Motor neuron (in vitro differentiated cells): ENCODE data around the gene KPNB1. TPM values are rescaled to one million over a fixed set of nuclear protein-coding genes. Genes with fewer than 3 reads are reported as not detected.

Source experiments
- ATAC-seq, 8 experiments: fragments of 200-7000 bp; cut with Tn5 transposase; replicated peaks in 6 of 8; 2 replicates each; pipeline ENCODE4 v1.8.0; 2021; ENCODE audit warnings: mild to moderate bottlenecking in 8 of 8, moderate library complexity in 8 of 8
- H3K27ac ChIP-seq, 2 donors: fragments of 250-450 bp; sonication (Bioruptor Pico); 2 replicates each; pipeline ENCODE4 v1.9.0; 2021; ENCODE audit warnings: antibody characterized with exemption in 2 of 2, mild to moderate bottlenecking in 2 of 2, moderate library complexity in 1 of 2
- H3K4me1 ChIP-seq, 2 donors: fragments of 250-450 bp; sonication (Bioruptor Pico); replicated peaks in 1 of 2; 2 replicates each; pipeline ENCODE4 v1.6.1; 2021; ENCODE audit warnings: antibody characterized with exemption in 2 of 2, mild to moderate bottlenecking in 2 of 2, moderate library complexity in 1 of 2
- H3K4me3 ChIP-seq, 5 donors: fragments of 250-450 bp; sonication (Bioruptor Pico); 2 replicates each; pipeline ENCODE4 v1.9.0; 2021; ENCODE audit warnings: antibody characterized with exemption in 5 of 5, mild to moderate bottlenecking in 5 of 5, moderate library complexity in 4 of 5
- WGBS, 10 experiments: fragments of 450-650 bp; shearing (Covaris generic); methylation state at CpG; one replicate each; pipeline ENCODE4 v1.0.0; 2022; 5-methylcytosine and 5-hydroxymethylcytosine counted together
- in situ Hi-C, 9 experiments: fragments of 400-800 bp; cut with MboI; loops; one replicate each; pipeline ENCODE4 v1.15.0; 2021; ENCODE audit warnings: low sequenced_read_pairs in 9 of 9, low pct_unique_long_range_greater_than_20kb in 2 of 9; ENCODE audit not compliant: unreplicated experiment in 9 of 9
- total RNA-seq, 8 experiments: library from RNA; unstranded; fragments of 300-600 nt; gene quantifications; 2 replicates each; pipeline versions ENCODE4 v1.2.3 to v1.2.4, GENCODE V29; 2022

Gene KPNB1
- total RNA-seq, 8 experiments from 2014 or later = 90.3 to 268 (median 127) TPM

GRCh38 chr17:47697906-47698711 is 48.4 kb downstream of the KPNB1 start:
- ATAC-seq = no peak
- in situ Hi-C loops = no loop called here
- peaks cover 15 to 24% of the 10 kb centered on the region in 2 donors for H3K4me1 ChIP-seq
- no peak overlapping the region for H3K27ac ChIP-seq
- 0 to 100% (median 80%) methylated on average over 1 to 3 of the region's 9 CpGs; no CpG with 5 or more reads in 5 of the 10 experiments for WGBS, 10 experiments
- H3K4me3 ChIP-seq = no peak overlapping the region

- in situ Hi-C loops = no loop called here
Observed at GRCh38 chr17:47698749-47699535, 49.2 kb downstream of the KPNB1 start.

GRCh38 chr17:47699536-47699840 is 49.8 kb downstream of the KPNB1 start:
- in situ Hi-C loops = no loop called here
- 95 to 100% (median 100%) methylated on average over 1 to 3 of the region's 4 CpGs; no CpG with 5 or more reads in 7 of the 10 experiments for WGBS, 10 experiments

More at GRCh38 chr17:47698749-47699535, 49.2 kb downstream of the KPNB1 start:
- Histone ChIP-seq H3K27ac (no peak overlapping the region), H3K4me3 (no peak overlapping the region), H3K4me1 (peaks cover 12 to 22% of the 10 kb centered on the region in 2 donors)
- 69 to 90% (median 89%) methylated on average over 5 to 13 of the region's 25 CpGs; no CpG with 5 or more reads in 5 of the 10 experiments for WGBS, 10 experiments
- ATAC-seq = peak in 3 of 8 experiments; percentile 4 to 15 (median 5)

DNA sequence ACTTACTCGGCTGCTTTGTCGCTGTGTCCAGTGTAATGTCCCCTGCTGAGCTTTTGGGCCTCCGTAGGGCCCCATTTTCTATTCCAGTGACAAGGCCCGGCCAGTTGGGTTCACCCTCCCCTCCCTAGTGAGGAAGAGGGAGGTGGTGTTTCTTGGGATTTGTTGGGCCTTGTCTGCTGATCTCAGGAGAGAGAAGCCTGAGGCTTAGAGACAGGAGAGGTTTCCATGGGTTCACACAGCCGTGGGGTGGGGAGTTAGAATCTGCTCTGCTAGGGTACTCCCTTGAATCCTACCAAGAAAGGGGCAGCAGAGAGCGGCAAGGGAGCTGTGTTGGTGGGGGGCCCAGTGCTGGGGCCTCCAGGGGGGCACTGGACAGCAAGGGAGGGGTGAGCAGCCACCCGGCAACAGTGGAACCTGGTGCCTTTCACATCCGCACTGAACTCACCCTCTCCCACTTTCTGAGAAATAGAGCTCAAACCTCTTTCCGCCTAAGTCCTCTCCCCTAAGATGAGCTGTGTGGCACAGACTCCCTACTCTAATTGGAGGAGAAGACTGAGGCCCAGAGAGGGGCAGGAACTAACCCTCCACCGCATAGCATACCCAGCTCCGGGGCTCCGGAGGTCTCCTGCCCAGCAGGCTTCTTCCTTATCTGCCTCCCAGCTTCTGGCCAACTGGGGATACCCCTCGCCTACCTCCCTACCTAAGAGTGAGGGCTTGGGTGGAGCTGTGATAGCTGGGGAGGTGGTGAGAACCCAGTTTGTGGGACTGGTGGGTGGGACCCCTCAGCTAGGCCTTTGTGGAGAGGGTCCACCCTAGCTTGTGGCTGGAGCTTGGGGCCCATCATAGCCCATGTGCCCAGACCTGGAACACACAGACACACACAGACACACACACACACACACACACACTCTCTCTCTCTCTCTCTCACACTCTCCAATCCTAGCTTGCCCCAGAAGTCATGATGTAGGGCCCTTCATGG is 51.0 kb downstream of the KPNB1 start:
- peaks cover 12 to 16% of the 10 kb centered on the region in 2 donors for H3K4me1 ChIP-seq
- no peak overlapping the region for H3K27ac ChIP-seq
- in situ Hi-C loops = no loop called here
- H3K4me3 ChIP-seq = no peak overlapping the region
- ATAC-seq = peak in 1 of 8 experiments; percentile 23
- 82 to 100% (median 93%) methylated on average over 2 to 5 of the region's 13 CpGs; no CpG with 5 or more reads in 7 of the 10 experiments for WGBS, 10 experiments

More at GRCh38 chr17:47699536-47699840, 49.8 kb downstream of the KPNB1 start:
- Histone ChIP-seq H3K27ac (no peak overlapping the region), H3K4me1 (peaks cover 12 to 22% of the 10 kb centered on the region in 2 donors), H3K4me3 (no peak overlapping the region)
- no peak for ATAC-seq

DNA sequence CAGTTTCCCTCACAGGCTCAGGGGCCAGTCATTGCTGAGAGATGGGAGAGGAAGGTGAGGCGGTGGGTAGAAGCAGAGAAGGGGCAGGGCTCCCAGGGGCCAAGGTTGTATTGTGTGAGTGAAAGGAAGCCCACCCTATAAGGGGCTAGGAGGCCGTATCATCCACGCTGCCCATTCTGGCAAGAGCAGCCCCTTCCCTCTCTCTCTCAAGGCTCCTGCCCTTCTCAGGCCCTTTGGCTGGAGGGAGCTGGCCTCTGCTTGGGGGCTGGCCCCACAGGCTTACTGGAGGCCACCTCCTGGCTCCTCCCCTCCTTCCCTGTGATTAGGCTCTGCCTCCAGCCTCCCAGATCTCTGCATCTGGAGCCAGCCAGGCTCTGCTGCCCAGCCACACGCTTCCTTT is 51.9 kb downstream of the KPNB1 start:
- H3K4me1 ChIP-seq = peaks cover 12 to 13% of the 10 kb centered on the region in 2 donors
- ATAC-seq = peak in 7 of 8 experiments; percentile 4 to 69 (median 44)
- H3K4me3 ChIP-seq = no peak overlapping the region
- in situ Hi-C loops = no loop called here
- no peak overlapping the region for H3K27ac ChIP-seq
- WGBS, 10 experiments = 43 to 100% (median 80%) methylated on average over 1 to 3 of the region's 4 CpGs; no CpG with 5 or more reads in 5 of the 10 experiments

DNA sequence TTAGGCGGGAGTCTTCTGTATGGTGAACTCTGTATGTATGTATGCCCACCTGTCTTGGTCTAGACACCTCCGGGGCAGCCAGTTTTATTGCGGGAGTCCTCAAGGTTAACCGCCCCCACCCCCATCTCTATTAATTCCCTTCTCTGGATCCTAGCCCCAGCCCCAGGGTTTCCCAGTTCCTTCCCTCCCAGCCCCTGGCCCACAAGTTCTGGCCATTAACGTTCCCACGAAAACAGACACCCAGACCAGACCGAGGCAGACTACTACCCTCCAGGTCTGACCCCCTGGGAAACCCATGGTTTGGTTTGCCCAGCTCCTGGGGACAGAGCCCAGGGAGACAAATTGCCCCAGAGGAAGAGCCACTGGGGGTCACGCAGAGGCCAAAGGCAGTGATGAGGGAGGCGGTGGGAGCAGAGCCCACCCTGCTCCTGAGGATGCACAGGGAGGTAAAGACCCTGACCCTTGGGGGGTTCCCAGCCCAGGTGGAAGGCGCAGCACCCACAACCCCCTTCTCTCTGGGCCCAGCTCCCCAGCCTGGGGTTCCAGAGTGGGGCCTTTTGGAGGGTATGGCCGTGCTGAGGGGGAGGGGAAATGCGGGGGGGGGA is 52.8 kb downstream of the KPNB1 start:
- ATAC-seq = no peak
- 83% methylated on average over 4 of the region's 12 CpGs; no CpG with 5 or more reads in 9 of the 10 experiments for WGBS, 10 experiments
- Histone ChIP-seq H3K4me1 (peaks cover 12 to 13% of the 10 kb centered on the region in 2 donors), H3K27ac (no peak overlapping the region), H3K4me3 (no peak overlapping the region)
- in situ Hi-C loops = no loop called here

DNA sequence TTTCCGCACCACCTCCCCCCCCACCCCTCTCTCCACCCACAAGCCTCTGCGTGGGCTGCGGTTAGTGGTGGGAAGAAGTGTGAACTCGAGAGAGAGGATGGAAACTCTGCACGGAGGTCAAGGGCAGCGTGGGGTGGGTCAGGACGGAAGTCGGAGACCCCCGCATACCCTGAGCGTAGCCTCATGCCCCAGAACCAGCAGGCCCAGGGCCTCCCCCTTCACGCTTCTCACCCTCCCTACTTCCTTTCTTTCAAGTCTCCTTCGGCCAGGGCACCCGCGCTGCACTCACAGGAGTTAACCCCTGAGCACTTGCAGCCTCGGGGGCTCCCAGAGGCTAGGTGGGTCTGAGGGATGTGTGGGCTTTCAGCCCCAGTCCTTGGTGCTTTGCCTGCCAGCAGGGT is 53.5 kb downstream of the KPNB1 start:
- H3K4me1 ChIP-seq = peaks cover 12 to 13% of the 10 kb centered on the region in 2 donors
- no peak for ATAC-seq
- no peak overlapping the region for H3K27ac ChIP-seq
- in situ Hi-C loops = no loop called here
- H3K4me3 ChIP-seq = no peak overlapping the region
- WGBS, 10 experiments = 60 to 81% (median 80%) methylated on average over 2 to 6 of the region's 15 CpGs; no CpG with 5 or more reads in 7 of the 10 experiments

DNA sequence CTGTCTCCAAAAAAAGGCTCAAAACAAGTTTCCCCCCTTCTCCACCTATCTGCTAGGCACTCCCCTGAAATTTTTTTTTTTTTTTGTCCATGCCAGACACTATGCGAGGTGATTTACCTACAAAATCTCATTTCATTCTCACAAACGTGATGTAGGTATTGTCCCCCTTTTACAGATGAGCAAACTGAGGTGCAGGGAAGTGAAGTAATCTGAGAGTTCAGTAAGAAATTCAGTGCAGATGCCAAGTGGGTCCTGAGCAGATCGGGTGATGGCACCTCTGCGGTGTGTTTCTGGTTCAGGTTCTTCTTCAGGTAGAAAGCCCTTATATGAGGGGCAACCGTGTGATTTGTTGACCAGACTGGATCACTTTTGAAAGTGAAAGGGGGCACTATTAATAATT is 54.0 kb downstream of the KPNB1 start:
- Histone ChIP-seq H3K4me3 (no peak overlapping the region), H3K27ac (no peak overlapping the region), H3K4me1 (peaks cover 12 to 13% of the 10 kb centered on the region in 2 donors)
- 80 to 100% (median 97%) methylated on average over 1 to 5 of the region's 5 CpGs; no CpG with 5 or more reads in 4 of the 10 experiments for WGBS, 10 experiments
- in situ Hi-C loops = no loop called here
- ATAC-seq = no peak

GRCh38 chr17:47704116-47704515 is 54.4 kb downstream of the KPNB1 start:
- in situ Hi-C loops = no loop called here
- Histone ChIP-seq H3K4me1 (peaks cover 12 to 13% of the 10 kb centered on the region in 2 donors), H3K4me3 (no peak overlapping the region), H3K27ac (no peak overlapping the region)
- no peak for ATAC-seq
- WGBS, 10 experiments = 45 to 100% (median 73%) methylated on average over 2 to 5 of the region's 14 CpGs; no CpG with 5 or more reads in 7 of the 10 experiments

DNA sequence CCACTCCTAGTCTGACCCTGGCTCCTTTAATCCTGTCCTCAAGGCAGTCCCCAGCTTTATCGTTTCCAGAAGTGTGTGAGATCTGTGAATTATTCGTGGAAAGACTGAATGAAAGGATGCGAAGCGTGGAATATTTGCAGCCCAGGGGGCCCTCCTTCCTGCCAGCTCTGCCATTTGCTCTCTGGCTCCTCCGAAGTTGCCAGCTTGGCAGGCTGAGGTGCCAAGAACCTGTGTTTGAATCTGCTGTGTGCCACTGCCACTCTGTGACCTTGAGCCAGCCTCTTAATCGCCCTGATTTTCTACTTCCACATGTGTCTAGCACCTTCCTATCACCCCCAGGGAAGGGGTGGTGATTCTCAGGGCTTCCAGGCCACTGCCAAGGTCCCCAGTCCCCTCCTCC is 55.0 kb downstream of the KPNB1 start:
- in situ Hi-C loops = no loop called here
- no peak overlapping the region for H3K4me3 ChIP-seq
- no peak overlapping the region for H3K27ac ChIP-seq
- H3K4me1 ChIP-seq = peaks cover 12 to 13% of the 10 kb centered on the region in 2 donors
- WGBS, 10 experiments = 47 to 82% (median 73%) methylated on average over 3 to 6 of the region's 6 CpGs; no CpG with 5 or more reads in 5 of the 10 experiments
- ATAC-seq = no peak

- Histone ChIP-seq H3K27ac (no peak overlapping the region), H3K4me3 (no peak overlapping the region), H3K4me1 (peaks cover 12 to 13% of the 10 kb centered on the region in 2 donors)
- in situ Hi-C loops = no loop called here
- WGBS, 10 experiments = 0 to 100% (median 57%) methylated on average over 1 to 6 of the region's 12 CpGs; no CpG with 5 or more reads in 2 of the 10 experiments
- peak in 3 of 8 experiments; percentile 6 to 70 (median 61) for ATAC-seq
Observed at GRCh38 chr17:47705536-47706530, 56.1 kb downstream of the KPNB1 start.
